Measurements from ENCODE around the gene INPP5A.
"Not testable (repeated sequence)": the region's sequence is repeated elsewhere in the genome, so short reads cannot be mapped to it uniquely, and the experiment has no call there.

GRCh38 chr10:132505546-132505945, 32.0 kb upstream of the INPP5A start:
- TF ChIP-seq TCF4 (CRISPR knock-in tag; IDR thresholded peaks at IDR 0.05; ENCODE audit: borderline replicate concordance); OSR1 (CRISPR knock-in tag; IDR thresholded peaks at IDR 0.05); SNAI2 (CRISPR knock-in tag; IDR thresholded peaks at IDR 0.05); ZFP30 (CRISPR knock-in tag; IDR thresholded peaks at IDR 0.05); ZC3H10 (CRISPR knock-in tag; IDR thresholded peaks at IDR 0.05); CREB5 (CRISPR knock-in tag; IDR thresholded peaks at IDR 0.05; ENCODE audit: low read depth); GLIS3 (CRISPR knock-in tag; IDR thresholded peaks at IDR 0.05); ZFP3 (CRISPR knock-in tag; IDR thresholded peaks at IDR 0.05): not testable (repeated sequence)

All from SK-N-SH treated with all-trans-retinoic acid at 6 μM for 48 hours (cell line).